HepG2 (cell line): ENCODE results near the gene RNU11. TPM values are rescaled to one million over a fixed set of nuclear protein-coding genes. Genes with fewer than 3 reads are reported as not detected.

Experiments used
- ADNP ChIP-seq: sonication (generic); formaldehyde crosslinking; IDR thresholded peaks from 2 replicates; pipeline ENCODE4 v1.4.0; 2020; ENCODE audit warnings: missing genetic modification reagents
- ATM ChIP-seq: fragments of 450-650 bp; IDR thresholded peaks from 2 replicates; pipeline ENCODE4 v1.7.1; 2017; ENCODE audit warnings: mild to moderate bottlenecking, borderline replicate concordance
- CENPT ChIP-seq: sonication (generic); formaldehyde crosslinking; IDR thresholded peaks from 2 replicates; pipeline ENCODE4 v1.8.0; 2022; ENCODE audit warnings: low read depth, mild to moderate bottlenecking, moderate library complexity, missing genetic modification reagents
- ERF ChIP-seq: IDR thresholded peaks from 2 replicates; pipeline ENCODE4 v1.6.1; 2018; ENCODE audit warnings: missing biosample characterization, missing genetic modification reagents
- HES4 ChIP-seq: sonication (generic); formaldehyde crosslinking; IDR thresholded peaks from 2 replicates; pipeline ENCODE4 v1.9.0; 2021; ENCODE audit warnings: mild to moderate bottlenecking, missing genetic modification reagents, borderline replicate concordance
- KAT2B ChIP-seq: fragments of 150-350 bp; IDR thresholded peaks from 2 replicates; pipeline ENCODE4 v1.6.1; 2014; ENCODE audit warnings: low read depth, low read length, borderline replicate concordance
- KLF12 ChIP-seq: sonication (generic); formaldehyde crosslinking; IDR thresholded peaks from 2 replicates; pipeline ENCODE4 v1.4.0; 2020; ENCODE audit warnings: missing genetic modification reagents, borderline replicate concordance
- NR2F6 ChIP-seq, 2 experiments: IDR thresholded peaks; 2 replicates each; pipeline ENCODE4 v1.6.1; 2016; ENCODE audit warnings: antibody characterized with exemption in 1 of 2, mild to moderate bottlenecking in 1 of 2
- TBX2 ChIP-seq: sonication (generic); formaldehyde crosslinking; IDR thresholded peaks from 2 replicates; pipeline ENCODE4 v1.5.0; 2020; ENCODE audit warnings: missing genetic modification reagents, mild to moderate bottlenecking, borderline replicate concordance
- ZBTB7B ChIP-seq: sonication (generic); formaldehyde crosslinking; IDR thresholded peaks from 2 replicates; pipeline ENCODE4 v1.4.0; 2020; ENCODE audit warnings: missing genetic modification reagents
- ZNF121 ChIP-seq: sonication (generic); formaldehyde crosslinking; IDR thresholded peaks from 2 replicates; pipeline ENCODE4 v1.5.0; 2020; ENCODE audit warnings: mild to moderate bottlenecking, missing genetic modification reagents
- ZNF17 ChIP-seq: sonication (generic); formaldehyde crosslinking; IDR thresholded peaks from 2 replicates; pipeline ENCODE4 v1.5.0; 2020; ENCODE audit warnings: mild to moderate bottlenecking, missing genetic modification reagents
- ZNF225 ChIP-seq: sonication (generic); formaldehyde crosslinking; IDR thresholded peaks from 2 replicates; pipeline ENCODE4 v1.4.0; 2020; ENCODE audit warnings: mild to moderate bottlenecking, missing genetic modification reagents
- ZNF616 ChIP-seq: sonication (generic); formaldehyde crosslinking; IDR thresholded peaks from 2 replicates; pipeline ENCODE4 v1.5.0; 2020; ENCODE audit warnings: low read depth, mild to moderate bottlenecking, missing genetic modification reagents
- ZNF839 ChIP-seq: sonication (generic); formaldehyde crosslinking; IDR thresholded peaks from 2 replicates; pipeline ENCODE4 v1.4.0; 2020; ENCODE audit warnings: missing genetic modification reagents, mild to moderate bottlenecking, borderline replicate concordance
- polyA plus RNA-seq, 8 experiments: library from polyadenylated mRNA; depleted of rRNA in 3 of 8; stranded (reverse) in 7 of 8; unstranded in 1 of 8; fragments of >200 nt; fragmentation: Illumina TruSeq in 4 of 8; extraction: Trizol in 4 of 8; gene quantifications; 2 replicates each; pipeline versions ENCODE4 v1.2.1 to v1.2.3, GENCODE V29; 2011 to 2016; ENCODE audit warnings: low read depth in 4 of 8, missing spikeins in 1 of 8, mixed read lengths in 1 of 8; ENCODE audit not compliant: insufficient read depth in 1 of 8
- total RNA-seq, 5 experiments: library from RNA; depleted of rRNA; stranded (reverse); fragments of >200 nt; fragmentation: Illumina TruSeq; extraction: Trizol; gene quantifications; 2 replicates each; pipeline ENCODE4 v1.2.3, GENCODE V29; 2016; ENCODE audit warnings: low read depth in 1 of 5
- TF ChIP-seq, protein P1 (sequence below): sonication (generic); formaldehyde crosslinking; IDR thresholded peaks from 2 replicates; pipeline ENCODE4 v1.4.0; 2020; ENCODE audit warnings: mild to moderate bottlenecking, missing genetic modification reagents
- TF ChIP-seq, protein P2 (sequence below): sonication (generic); formaldehyde crosslinking; IDR thresholded peaks from 2 replicates; pipeline ENCODE4 v1.5.0; 2020; ENCODE audit warnings: missing genetic modification reagents
- TF ChIP-seq, protein P3 (sequence below): sonication (generic); formaldehyde crosslinking; IDR thresholded peaks from 2 replicates; pipeline ENCODE4 v1.4.0; 2020; ENCODE audit warnings: missing genetic modification reagents, borderline replicate concordance
- TF ChIP-seq, protein P4 (sequence below): sonication (generic); formaldehyde crosslinking; IDR thresholded peaks from 2 replicates; pipeline ENCODE4 v1.5.0; 2020; ENCODE audit warnings: missing genetic modification reagents, mild to moderate bottlenecking, borderline replicate concordance
- TF ChIP-seq, protein P5 (sequence below): sonication (generic); formaldehyde crosslinking; IDR thresholded peaks from 2 replicates; pipeline ENCODE4 v1.5.0; 2020; ENCODE audit warnings: mild to moderate bottlenecking, missing genetic modification reagents

Gene RNU11
- total and polyA plus RNA-seq, 2 of the 13 experiments (the other 11 are each of a cell fraction or from before 2014, with no cell fraction given) = not detected

DNA sequence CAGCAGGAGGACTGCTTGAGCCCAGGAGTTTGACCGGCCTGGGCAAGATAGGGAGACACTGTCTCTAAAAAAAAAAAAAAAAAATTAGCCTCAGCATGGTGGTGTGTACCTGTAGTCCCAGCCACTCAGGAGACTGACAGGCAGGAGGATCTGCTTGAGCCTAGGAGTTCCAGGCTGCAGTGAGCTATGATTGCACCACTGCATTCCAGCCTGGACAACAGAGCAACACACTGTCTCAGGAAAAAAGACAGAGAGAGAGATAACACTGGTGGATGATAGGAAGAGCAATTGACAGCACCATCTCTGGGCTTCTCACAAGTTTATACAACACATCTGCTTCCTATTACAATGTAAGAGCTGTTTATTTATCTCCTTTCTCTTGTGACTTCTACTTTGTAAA, 2.4 kb upstream of the RNU11 start (continued):
- TF ChIP-seq, protein P1, sequence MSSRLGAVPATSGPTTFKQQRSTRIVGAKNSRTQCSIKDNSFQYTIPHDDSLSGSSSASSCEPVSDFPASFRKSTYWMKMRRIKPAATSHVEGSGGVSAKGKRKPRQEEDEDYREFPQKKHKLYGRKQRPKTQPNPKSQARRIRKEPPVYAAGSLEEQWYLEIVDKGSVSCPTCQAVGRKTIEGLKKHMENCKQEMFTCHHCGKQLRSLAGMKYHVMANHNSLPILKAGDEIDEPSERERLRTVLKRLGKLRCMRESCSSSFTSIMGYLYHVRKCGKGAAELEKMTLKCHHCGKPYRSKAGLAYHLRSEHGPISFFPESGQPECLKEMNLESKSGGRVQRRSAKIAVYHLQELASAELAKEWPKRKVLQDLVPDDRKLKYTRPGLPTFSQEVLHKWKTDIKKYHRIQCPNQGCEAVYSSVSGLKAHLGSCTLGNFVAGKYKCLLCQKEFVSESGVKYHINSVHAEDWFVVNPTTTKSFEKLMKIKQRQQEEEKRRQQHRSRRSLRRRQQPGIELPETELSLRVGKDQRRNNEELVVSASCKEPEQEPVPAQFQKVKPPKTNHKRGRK (CRISPR knock-in tag) = no peak
- TF ChIP-seq, protein P2, sequence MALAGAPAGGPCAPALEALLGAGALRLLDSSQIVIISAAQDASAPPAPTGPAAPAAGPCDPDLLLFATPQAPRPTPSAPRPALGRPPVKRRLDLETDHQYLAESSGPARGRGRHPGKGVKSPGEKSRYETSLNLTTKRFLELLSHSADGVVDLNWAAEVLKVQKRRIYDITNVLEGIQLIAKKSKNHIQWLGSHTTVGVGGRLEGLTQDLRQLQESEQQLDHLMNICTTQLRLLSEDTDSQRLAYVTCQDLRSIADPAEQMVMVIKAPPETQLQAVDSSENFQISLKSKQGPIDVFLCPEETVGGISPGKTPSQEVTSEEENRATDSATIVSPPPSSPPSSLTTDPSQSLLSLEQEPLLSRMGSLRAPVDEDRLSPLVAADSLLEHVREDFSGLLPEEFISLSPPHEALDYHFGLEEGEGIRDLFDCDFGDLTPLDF = no peak
- peak; percentile 96 for TF ChIP-seq ZNF121 (CRISPR knock-in tag)
- TF ChIP-seq NR2F6 (IDR thresholded peaks at IDR 0.05) = no peak
- peak; percentile 58 for TF ChIP-seq NR2F6 (CRISPR knock-in tag; IDR thresholded peaks at IDR 0.05)
- no peak for TF ChIP-seq HES4 (CRISPR knock-in tag)
- TF ChIP-seq CENPT (CRISPR knock-in tag) = no peak
- TF ChIP-seq ATM = no peak
- no peak for TF ChIP-seq KAT2B
- TF ChIP-seq ZNF616 = no peak
- TF ChIP-seq ERF = no peak; the same call in 1 of the 2 replicates
- TF ChIP-seq TBX2 (CRISPR knock-in tag) = no peak
- no peak for TF ChIP-seq ZNF225 (CRISPR knock-in tag)
- no peak for TF ChIP-seq ZBTB7B (CRISPR knock-in tag)
- no peak for TF ChIP-seq ZNF839 (CRISPR knock-in tag)
- TF ChIP-seq, protein P3, sequence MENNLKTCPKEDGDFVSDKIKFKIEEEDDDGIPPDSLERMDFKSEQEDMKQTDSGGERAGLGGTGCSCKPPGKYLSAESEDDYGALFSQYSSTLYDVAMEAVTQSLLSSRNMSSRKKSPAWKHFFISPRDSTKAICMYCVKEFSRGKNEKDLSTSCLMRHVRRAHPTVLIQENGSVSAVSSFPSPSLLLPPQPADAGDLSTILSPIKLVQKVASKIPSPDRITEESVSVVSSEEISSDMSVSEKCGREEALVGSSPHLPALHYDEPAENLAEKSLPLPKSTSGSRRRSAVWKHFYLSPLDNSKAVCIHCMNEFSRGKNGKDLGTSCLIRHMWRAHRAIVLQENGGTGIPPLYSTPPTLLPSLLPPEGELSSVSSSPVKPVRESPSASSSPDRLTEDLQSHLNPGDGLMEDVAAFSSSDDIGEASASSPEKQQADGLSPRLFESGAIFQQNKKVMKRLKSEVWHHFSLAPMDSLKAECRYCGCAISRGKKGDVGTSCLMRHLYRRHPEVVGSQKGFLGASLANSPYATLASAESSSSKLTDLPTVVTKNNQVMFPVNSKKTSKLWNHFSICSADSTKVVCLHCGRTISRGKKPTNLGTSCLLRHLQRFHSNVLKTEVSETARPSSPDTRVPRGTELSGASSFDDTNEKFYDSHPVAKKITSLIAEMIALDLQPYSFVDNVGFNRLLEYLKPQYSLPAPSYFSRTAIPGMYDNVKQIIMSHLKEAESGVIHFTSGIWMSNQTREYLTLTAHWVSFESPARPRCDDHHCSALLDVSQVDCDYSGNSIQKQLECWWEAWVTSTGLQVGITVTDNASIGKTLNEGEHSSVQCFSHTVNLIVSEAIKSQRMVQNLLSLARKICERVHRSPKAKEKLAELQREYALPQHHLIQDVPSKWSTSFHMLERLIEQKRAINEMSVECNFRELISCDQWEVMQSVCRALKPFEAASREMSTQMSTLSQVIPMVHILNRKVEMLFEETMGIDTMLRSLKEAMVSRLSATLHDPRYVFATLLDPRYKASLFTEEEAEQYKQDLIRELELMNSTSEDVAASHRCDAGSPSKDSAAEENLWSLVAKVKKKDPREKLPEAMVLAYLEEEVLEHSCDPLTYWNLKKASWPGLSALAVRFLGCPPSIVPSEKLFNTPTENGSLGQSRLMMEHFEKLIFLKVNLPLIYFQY (CRISPR knock-in tag) = no peak
- TF ChIP-seq, protein P4, sequence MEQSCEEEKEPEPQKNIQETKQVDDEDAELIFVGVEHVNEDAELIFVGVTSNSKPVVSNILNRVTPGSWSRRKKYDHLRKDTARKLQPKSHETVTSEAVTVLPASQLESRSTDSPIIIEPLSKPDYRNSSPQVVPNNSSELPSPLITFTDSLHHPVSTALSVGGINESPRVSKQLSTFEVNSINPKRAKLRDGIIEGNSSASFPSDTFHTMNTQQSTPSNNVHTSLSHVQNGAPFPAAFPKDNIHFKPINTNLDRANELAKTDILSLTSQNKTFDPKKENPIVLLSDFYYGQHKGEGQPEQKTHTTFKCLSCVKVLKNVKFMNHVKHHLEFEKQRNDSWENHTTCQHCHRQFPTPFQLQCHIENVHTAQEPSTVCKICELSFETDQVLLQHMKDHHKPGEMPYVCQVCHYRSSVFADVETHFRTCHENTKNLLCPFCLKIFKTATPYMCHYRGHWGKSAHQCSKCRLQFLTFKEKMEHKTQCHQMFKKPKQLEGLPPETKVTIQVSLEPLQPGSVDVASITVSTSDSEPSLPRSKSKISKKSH = no peak
- no peak for TF ChIP-seq KLF12 (CRISPR knock-in tag)
- no peak for TF ChIP-seq ADNP (CRISPR knock-in tag)
- TF ChIP-seq ZNF17 (CRISPR knock-in tag) = no peak
- TF ChIP-seq, protein P5, sequence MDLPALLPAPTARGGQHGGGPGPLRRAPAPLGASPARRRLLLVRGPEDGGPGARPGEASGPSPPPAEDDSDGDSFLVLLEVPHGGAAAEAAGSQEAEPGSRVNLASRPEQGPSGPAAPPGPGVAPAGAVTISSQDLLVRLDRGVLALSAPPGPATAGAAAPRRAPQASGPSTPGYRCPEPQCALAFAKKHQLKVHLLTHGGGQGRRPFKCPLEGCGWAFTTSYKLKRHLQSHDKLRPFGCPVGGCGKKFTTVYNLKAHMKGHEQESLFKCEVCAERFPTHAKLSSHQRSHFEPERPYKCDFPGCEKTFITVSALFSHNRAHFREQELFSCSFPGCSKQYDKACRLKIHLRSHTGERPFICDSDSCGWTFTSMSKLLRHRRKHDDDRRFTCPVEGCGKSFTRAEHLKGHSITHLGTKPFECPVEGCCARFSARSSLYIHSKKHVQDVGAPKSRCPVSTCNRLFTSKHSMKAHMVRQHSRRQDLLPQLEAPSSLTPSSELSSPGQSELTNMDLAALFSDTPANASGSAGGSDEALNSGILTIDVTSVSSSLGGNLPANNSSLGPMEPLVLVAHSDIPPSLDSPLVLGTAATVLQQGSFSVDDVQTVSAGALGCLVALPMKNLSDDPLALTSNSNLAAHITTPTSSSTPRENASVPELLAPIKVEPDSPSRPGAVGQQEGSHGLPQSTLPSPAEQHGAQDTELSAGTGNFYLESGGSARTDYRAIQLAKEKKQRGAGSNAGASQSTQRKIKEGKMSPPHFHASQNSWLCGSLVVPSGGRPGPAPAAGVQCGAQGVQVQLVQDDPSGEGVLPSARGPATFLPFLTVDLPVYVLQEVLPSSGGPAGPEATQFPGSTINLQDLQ (CRISPR knock-in tag) = no peak
